Activated effector memory CD4-positive, alpha-beta T cell treated with anti-CD3 and anti-CD28 coated beads, Interleukin-2, amount 50 U/mL, for 16 hours (primary cell): ENCODE results near the gene LNX2.
A peak's percentile ranks its signal among the peaks of the same experiment; 100 is the strongest.

ENCODE experiments used
- DNase-seq: peaks from one replicate; pipeline ENCODE4 v3.0.0-alpha.2; 2020

LNX2 gene

DNA sequence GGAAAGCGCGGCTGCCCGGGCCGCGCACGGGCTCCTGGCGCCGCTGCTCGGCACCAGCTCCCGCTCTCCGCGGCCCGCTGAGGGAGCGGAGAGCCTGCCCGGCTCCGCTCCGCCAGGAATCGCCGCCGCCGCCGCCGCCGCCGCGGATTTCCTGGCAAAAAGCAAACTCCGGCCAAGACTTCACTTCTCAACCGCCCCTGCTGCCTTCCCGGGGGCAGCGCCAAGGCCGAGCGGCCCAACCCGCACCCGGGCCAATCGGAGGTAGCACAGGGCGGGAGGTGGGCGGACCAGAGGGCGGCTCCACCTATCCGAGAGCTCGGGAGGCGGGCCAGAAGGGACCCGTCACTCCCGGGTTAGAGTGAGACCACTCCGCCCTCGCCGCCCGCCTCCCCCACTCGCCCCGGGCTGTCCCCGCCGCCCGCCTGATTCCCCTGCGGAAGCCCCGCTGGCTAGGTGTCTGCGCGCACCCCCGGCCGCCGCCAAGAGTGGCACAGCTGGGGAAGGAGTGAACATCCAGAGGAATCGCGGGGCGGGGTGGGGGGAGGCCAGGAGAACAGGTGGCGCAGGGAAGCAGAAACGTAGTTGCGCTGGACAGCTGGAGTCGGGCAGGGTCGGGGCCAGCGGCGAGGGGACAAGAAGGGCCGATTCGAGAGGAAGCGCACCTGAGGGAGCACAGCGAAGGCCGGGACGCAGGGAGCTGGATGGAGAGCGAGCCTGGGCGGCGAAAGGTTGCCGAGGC lies at the start of gene LNX2:
TSS of gene LNX2 (minus strand) at position 153 of the 739 bp plus-strand sequence. CDS start 38,826 bp downstream, outside the sequence.
- peak; percentile 99 for DNase-seq

DNA sequence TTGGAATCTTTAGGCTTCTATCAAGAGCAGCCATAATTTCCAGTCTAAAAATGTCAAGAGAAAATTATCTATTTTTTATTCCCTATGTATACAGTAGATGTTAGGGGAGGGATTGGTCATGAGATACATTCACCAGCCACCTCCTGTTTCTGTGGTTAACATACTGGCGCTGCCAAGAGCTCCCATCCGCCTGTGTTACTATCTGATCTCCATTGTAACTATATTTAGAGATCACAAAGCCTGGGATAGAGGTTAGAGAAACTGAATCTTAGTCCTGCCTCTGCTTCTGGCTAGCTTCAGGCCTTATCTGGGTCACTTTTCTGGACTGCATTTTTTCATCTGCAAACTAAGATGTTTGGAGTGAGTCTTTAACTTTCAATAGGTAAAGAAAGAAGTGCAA lies 47.6 kb upstream of the LNX2 start:
- DNase-seq, result no peak

DNA sequence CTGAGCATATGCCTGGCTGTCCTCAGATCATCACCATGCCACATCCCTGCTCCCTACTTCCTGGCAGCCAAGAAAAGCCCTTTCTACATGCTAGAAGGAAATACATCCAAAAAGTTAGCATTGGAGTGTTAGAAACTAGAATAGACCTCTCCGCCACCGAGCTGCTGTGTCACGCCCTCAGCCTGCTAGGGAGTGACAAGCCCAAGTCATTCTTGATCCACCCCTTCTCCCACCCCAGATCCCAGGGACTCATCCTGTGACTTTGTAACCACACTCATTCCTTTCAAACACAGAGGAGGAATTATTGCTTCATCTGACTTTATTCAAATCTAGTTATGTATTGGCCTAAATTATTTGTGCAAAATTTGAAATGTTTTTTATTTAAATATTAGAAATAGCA lies 46.6 kb upstream of the LNX2 start:
- no peak for DNase-seq

DNA sequence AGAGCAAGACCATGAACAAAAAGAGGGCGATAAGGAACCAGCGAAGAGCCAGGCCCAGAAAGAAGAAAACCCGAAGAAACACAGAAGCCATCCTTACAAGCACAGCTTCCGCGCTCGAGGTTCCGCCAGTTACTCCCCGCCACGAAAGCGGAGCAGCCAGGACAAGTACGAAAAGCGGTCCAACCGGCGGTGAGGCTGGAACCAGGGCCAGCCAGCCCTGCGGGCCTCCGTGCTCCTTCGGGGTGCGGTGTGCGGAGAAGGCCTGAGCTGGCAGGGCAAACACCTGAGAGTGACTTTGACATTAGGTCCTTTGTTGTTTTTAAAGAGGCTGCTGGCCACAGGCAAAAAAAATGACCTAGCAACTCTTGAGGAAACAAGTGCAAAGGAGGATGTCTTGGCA lies 45.4 kb upstream of the LNX2 start:
- DNase-seq, result no peak

DNA sequence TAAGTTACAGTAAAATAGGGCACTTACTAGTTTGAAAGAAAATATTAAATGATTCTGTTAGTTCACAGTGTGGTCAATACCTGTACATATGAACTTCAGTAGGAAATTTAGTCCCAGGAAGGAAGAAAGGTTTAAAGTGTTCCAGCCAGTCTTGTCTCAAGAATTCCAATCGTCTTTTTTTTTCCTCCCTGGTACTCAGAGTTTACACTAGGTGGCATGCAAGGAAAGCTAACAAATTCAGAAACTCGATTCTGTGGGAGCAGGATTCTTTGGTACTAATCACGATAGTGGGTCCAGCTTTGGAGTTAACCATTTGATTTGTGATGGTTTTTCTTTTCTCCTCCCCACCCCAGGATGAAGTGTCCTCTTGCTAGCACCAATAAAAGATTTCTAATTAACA lies 45.0 kb upstream of the LNX2 start:
- DNase-seq, result no peak

DNA sequence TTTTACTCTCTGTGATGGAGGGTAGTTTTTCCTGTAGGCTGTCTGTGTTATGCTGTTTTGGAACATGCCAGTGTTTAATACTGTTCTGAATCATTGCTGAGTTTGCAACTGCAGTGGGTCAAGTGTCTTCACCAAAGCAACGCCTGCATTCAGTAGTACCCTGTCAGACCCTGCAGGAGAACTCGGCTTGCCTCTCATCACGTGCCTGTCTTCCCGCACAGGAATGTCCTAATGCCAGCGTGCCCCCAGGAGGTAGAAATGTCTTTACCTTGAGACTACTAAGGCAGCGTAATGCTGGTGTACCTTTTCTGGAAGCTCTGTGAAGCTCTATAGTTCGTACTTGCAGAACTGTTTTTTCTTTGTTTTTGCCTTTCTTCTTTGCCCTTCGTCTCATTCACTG lies 43.6 kb upstream of the LNX2 start:
- DNase-seq, result no peak

DNA sequence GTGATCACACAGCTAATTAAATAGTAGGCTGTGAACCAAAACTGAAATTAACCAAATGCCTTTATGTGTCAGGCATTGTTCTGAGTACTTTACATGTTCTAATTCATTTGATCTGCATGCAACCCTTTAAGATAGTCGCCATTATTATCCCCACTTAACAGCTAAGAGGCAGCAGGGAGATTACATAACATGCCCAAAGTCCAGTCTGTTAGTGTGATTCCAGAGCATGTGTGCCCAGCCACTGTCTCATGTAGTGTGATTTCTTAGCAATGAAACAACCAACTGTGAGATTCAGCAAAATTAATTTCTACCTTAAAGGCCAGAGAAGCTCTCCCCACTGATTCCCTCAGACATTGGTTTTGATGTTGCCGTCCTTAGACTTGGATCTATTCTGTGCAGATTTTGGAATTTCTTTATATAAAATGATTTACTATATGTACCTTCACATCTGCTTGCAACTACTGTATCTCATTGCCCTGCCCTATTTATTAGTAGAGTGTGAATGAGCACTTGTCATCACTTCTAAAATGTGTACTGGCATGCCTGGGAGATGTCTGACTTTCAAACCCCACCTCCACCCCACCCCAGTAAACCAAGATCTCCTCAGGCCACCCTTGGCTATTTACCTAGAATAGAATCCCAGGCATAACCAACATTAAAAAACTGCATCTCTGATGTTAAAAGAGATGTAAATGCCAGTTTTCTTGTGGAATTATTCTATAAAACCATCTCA lies 42.6 kb upstream of the LNX2 start:
- no peak for DNase-seq

DNA sequence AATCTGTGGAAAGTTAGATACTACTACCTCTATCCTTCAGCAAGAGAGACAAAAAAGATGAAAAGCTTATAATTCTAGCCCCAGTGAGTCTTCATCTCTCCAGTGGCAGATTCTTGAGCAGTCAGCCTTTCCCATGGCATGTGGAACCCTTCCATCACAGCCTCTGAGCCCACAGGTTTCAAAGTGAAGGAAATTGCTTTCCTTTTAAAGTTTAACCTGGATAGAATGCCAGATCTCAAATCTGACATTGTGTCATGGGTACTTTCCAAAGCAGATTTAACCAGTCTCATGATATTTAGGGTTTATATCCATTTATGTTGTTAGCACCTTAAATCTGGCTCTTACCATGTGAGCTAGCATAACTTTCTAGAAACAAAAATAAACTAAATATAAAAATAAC lies 40.7 kb upstream of the LNX2 start:
- no peak for DNase-seq

DNA sequence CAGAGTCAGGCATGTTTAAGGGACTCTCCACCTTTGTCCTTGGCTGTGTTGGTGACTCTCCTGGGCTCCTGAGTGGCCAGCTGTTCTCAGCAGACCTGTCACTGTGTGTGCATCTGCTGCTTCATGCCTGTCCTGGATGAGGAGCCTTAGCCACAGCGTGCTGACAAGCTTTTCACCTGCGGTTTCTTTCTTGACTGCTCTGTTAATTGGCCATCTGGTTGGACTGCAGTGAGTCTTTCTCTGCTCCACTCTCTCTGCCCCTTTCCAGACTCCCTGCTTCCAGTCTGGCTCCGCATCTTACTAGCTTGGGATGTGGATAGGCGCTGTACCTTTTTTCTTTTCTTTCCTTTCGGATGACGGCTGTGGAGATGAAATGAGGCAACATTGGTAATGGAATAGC lies 40.2 kb upstream of the LNX2 start:
- DNase-seq, result no peak

DNA sequence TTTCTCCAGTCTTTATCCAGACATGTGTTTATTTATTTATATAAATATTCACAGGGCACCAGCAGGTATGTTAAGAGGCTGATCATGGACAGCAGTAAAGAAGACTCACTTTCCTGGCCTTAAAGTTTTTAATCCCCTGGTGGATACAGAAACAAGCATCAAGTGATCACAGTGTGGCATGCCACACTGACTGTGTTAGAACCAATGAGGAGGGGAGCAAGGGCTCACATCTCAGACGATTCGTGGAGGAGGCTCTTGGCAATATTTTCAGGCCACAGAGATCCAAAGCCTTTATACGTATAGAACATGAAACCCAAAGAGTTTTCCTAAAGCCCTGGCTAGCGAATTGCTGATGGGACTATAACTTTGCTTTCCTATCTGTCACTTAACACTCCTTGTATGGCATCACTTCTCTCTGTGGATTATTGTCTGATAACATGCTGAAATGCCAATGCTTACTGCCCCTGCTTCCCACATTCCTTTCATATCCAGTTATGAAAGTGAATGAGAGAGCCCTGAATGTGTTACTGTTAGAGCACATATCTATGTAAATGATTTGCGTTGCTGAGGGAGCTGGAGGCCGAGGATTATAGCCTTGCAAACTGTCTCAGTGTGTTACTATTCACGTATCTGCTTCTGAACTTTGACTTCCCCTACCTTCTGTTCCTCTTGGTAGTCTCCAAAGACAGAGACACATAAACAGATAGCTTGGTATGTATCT lies 39.0 kb upstream of the LNX2 start:
- DNase-seq, result no peak

DNA sequence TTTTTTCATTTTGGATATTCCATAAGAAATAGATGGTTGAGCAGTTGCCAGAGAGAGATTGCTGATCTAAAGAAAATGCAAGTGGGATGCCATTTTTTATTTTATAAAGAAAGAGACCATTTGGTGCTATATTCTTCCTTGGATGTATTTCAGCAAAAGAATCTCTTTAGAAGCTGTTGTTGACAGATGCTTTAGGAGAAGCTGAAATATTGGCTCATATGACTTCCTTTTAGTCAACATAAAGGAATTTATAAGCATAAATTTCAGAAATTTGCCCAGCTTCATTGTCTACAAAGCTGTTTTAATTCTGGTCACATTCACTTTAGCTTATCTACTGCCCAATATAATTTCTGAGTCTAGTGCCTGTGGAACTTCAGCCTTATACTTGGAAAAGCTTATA lies 38.2 kb upstream of the LNX2 start:
- no peak for DNase-seq

DNA sequence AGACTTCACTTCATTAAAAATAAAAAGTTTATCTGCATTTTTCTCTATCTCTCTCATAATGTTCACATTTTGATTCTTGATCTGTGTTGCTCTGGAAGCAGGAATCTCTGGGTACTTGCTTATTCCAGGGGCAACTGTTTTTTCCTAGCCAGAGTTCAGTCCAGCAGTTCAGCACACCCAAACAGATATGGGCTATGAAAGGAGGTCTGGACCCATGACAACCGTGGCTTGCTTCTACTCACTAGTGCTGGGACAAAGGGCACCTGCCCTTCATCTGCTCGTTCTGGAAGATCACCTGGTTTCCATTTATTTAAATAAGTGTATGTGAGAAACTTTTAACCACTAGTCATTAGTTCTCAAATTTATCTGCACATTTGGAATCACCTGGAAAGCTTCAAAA lies 37.4 kb upstream of the LNX2 start:
- no peak for DNase-seq

DNA sequence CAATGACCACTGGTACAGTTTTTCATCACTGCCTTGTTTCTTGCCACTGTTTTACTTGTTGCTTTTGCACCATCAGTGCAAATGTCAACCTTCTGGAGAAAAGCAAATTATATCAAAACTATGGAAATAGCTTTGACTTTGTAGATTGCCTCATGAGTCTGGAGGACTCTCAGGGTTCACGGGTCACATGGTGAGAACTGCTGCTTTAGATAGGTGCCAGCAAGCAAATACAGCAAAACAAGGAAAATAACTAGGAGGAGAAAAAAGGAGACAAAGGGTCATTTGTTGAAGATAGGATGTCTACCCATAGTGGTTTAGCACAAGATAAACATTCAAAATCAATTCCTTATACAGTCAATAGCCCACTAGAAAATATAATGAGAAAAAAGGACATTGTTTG lies 34.5 kb upstream of the LNX2 start:
- DNase-seq, result no peak

DNA sequence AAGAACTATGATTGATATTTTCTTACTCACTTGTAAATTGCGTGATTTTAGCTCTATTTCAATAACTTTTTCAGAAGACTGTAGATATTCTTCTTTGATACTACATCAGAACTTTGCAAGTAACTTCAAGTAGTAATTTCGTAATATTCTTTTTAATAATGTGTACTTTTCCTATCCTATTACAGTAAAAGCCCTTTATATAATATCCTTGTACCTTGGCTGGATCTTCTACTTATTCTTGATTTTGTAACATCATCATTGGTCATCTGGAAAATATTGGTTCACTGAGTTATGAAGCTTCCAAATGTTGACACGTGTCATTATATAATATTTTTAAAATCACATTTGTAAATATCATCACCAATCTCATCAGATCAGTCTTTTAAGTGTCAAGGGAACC lies 33.7 kb upstream of the LNX2 start:
- DNase-seq, result no peak

DNA sequence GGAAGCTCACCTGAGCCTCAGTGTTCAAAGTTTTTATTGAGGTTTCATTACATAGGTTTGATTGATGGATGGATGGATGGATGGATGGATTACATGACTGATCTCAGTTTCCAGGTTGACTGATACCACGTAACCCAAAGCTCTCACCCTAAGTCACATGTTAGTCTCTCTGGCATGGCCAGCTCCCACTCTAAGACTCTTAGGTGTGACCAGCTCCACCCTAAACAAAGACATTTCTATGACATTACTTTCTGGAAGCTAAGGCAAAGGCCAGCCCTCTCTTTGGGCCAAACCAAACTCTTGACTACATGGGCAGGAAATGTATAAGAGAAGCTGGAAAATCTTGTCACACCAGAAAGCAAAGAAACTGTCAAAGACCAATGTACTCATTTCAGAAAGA lies 30.0 kb upstream of the LNX2 start:
- no peak for DNase-seq

DNA sequence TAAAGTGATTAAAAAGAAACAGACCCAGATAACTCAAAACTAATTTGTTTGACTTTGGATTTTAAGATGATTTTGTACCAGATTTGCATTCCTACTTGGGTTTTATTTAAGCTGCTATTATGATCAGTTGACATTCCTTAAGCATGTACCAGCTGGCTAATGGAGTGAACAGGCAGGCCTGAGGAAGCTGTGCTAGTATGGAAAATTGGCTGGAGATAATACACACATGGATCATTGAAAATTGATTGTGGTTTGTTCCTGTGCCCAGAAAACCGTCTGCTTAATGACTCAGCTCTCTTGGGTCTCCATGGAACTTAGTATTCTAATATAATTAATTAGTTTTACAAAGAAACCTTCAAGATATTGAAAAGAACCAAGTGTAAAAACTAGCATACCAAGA lies 24.0 kb upstream of the LNX2 start:
- no peak for DNase-seq

DNA sequence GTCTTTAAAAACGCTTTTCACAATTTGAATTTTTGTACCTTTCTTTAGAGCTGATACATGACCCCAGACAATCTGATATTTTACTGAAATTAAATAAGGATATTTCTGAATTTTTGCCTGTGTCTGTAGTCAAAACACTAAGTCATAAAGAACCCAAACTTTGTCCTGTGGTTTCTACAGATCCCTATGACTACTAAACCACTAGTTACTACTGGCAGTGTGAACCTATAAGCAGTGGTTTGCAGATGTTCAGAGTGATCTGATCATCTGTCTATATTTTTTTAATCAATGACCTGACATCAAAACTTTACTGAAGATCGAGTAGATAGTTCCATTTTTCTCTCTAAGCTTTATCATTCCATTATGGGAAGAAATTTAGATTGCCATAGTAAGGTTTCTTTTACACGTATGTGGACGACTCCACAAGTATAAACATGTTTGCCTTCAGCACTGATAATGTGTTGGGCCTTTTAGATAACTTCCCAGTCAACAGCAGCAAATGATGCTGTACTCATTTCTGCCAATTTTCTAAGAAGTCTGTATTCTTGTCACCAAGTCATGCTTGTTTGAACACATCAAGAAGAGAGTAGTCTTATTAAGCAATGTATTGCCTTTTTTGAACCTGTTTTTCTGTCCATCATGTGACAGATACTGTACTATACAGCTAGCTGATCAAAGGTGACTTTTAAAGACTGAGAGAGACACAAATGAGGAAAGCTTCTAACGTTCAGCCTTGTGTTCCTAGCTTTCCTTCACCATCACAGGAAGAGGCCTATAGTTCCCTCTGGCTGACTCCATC lies 23.2 kb upstream of the LNX2 start:
- no peak for DNase-seq

DNA sequence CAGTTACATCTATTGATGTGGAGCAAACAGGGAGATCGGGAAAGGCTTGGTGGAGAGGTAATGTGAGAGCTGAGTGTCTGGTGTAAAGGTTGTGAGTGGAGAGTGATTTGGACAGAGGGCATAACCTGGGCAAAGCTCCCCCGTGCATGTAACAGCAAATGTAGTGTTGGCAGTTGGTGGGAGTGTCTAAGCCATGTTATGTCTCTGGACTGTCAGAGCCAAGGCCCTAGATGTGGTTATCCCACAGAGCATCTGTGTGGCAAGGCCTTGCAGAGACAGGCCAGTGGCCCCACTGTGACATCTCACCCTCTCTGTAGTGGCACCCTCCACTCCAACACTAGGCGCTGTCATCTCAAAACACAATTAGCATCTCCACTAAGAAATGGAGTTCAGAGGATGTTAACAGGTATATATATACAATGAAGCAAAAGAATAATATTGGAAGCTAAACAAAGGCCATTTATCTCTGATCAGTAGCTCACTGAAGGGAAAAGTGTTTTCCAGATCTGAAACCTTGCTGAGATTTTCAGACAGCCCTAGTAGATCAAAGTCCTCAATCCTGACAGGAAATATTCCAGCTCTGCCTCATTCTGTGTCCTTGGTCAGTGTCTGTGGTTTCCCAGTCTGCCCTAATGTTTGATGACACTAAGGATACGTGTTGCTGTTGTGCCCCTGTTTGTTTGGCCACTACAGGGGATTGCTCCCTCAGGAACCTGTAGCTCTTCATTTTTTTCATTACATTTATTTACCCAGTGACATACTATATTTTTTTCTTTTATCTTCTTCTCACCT lies 21.6 kb upstream of the LNX2 start:
- DNase-seq, result no peak

DNA sequence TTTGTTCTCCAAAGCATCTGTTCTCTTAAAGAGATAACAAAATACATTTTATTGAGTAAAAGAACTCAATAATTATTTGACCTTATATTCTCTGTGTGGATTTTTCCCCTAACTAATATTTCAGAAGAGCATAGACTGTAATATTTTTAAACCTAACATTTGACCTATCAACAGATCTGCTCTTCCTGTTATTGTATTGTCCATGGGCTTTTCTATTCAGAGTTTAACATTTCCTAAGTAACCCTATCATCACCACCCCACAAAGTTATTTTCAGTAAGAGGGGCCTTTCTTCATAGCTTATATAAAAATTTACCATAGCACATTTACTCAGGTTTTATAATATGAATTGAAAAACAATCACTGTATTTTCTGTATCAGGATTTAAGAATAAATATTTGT lies 18.9 kb upstream of the LNX2 start:
- no peak for DNase-seq

DNA sequence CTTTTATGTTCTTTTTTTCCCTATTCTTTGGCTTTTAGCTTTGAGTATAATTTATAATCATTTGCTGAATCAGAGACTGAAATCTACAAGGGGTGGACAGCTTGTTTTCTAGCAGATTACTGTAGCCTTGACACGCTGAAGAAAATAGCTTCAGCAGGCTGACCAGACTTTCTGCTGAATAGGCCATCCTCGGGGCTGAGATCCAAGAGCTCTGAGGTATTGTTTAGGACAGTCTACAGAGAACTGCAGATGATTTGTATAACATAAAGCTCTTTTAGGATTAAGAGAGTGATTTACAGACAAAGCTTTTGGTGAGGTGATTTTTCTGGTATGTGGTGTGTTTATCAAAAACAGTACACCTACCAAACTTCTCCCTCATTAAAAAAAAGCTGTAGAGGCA lies 18.2 kb upstream of the LNX2 start:
- DNase-seq, result no peak

DNA sequence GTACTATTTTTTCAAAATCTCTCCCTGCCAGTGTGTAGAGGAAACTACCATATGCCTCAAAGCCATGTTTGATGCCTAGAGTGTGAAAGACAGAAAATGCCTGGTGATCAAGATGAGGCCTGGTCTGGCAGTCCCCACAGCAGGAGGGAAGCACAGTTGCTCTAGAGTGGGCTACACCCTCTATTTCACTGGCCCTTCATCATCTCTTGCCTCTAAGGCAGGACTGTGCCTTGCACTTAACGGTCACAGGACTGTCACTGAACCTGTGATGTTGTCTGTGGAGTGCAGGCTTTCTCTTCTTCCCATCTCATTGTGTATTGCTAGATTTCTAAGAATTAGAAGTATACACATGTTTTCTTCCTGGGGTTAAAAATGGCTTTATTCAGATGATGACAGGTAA lies 17.7 kb upstream of the LNX2 start:
- no peak for DNase-seq

DNA sequence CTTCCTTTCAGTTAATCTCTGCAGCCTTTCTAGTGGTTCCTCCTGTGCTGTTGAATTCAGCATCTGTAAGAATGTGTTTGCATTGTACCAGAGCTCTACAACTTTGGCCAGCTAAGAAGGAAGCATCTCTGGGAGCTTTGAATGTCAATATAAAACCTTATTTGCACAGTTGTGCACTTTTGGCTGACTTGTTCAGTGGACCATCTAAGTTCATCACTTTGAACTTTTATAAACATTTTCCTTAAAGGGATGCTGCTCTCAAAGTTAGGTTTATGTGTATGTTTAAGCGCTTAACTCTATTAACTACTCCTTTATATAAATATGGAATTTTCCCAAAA lies 16.9 kb upstream of the LNX2 start:
- no peak for DNase-seq
